Measurements from ENCODE around the gene SERPINB6.
"Not testable (repeated sequence)": the region's sequence is repeated elsewhere in the genome, so short reads cannot be mapped to it uniquely, and the experiment has no call there.

The SERPINB6 gene

GRCh38 chr6:2913621-2914317 is 57.6 kb downstream of the SERPINB6 start:
- no peak for DNase-seq (ENCODE audit: low read depth)

DNA sequence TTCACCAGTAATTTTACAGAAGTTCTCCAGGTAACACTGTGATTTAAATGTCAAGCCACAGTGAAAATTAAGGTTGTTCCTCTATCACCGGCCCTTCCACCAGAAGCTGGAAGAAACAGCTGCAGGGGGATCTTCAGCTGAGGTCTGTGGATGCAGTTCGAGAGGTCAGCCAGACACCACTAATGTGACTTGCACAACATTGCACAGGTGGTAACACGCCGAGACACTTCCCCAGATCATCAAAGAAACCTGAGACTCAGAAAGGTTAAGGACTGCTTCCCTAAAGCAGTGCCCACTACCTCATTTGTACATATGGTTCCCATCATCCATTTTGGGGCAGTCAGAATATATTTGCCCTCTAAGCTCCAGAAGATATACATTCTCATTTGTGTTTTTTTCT is 60.2 kb downstream of the SERPINB6 start:
- no peak for DNase-seq (ENCODE audit: low read depth)

GRCh38 chr6:2909718-2910117 is 61.6 kb downstream of the SERPINB6 start:
- no peak for DNase-seq (ENCODE audit: low read depth)

DNA sequence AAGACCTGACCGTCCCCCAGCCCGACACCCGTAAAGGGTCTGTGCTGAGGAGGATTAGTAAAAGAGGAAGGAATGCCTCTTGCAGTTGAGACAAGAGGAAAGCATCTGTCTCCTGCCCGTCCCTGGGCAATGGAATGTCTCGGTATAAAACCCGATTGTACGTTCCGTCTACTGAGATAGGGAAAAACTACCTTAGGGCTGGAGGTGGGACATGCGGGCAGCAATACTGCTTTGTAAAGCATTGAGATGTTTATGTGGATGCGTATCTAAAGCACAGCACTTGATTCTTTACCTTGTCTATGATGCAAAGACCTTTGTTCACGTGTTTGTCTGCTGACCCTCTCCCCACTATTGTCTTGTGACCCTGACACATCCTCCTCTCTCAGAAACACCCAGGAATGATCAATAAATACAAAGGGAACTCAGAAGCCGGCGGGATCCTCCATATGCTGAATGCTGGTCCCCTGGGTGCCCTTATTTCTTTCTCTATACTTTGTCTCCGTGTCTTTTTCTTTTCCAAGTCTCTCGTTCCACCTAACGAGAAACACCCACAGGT is 62.2 kb downstream of the SERPINB6 start:
- DNase-seq (ENCODE audit: low read depth), result not testable (repeated sequence)

GRCh38 chr6:2908516-2908915 is 62.9 kb downstream of the SERPINB6 start:
- DNase-seq (ENCODE audit: low read depth), result not testable (repeated sequence)

DNA sequence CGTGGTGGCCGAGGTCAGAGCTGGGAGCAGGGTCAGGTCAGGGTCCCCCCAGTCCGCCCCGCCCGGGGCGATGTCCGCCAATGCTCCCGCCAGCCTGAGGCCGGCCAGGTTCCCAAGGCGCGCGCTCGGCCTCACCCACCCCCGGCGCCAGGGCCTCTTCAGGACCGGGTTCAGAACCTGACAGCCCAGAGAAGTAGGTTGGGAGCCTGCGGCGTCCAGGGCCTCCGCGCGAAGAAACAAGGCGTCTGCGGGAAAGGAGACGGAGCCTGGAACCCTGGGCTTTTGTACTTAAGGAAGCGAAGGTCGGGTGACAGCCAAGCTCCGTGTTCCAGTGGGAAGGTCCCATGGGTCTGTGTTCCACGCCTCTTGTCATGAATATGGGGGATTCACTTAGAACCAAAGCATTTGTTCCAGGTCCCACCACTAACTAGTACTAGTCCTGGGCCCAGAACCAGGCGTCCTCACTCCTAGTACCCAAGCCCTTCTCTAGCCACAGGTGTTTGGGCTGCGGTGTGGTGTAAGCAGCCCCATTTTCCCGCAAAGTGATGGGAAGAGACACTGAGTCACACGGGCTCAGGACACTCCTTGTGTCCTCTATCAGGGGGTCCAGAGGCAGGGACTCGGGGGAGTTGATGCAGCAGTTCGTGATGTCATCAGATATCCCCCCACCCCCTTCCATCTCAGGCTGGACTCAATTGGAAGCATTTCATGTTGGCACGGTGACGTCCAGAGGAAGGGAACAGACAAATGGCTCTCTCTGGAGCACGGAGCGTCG is 67.8 kb downstream of the SERPINB6 start:
- DNase-seq (ENCODE audit: low read depth), result not testable (repeated sequence)

DNA sequence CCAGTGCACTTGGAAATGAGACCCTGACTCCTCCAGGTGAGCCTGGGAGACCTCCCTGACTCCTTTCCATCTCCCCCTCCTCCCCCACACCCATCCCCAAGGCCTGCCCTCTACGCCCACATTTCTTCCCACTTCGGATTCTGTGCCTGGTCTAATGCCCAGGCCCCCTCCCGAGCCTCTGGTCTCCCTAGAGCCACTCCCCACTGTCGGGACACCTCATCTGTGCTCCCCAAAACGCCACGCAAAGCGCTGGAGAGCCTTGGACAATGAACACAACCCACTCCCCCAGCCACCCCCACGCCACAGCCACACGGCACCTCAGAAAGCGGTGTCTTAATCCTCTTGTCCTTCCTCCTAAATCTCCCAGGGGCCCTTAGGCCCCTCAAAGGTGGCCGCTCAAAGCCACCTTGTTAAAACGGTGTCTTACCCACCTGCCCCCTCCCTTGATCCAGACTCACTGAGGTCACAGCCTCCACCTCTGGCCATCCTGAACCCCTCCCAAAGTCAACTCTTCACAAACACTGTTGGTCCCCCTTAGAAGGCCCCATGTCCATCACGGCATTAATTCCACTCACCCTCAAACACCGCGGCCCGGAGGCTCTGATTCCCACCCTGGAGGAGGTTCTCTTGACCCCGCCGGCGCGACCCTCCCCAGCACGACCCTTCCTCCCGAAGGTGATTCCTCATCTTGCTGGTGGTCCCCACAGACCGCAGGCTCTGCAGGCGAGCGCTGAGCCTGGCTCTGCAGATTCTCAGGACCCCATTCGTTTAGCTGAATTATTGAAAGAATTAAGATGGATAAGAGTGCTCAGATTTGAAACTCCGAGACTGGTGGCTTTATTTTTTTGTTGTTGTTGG is 69.5 kb downstream of the SERPINB6 start:
- not testable (repeated sequence) for DNase-seq (ENCODE audit: low read depth)

GRCh38 chr6:2900821-2901644 is 70.3 kb downstream of the SERPINB6 start:
- no peak for DNase-seq (ENCODE audit: low read depth)

GRCh38 chr6:2900221-2900807 is 71.1 kb downstream of the SERPINB6 start:
- DNase-seq (ENCODE audit: low read depth), result no peak

GRCh38 chr6:2899596-2899995 is 71.8 kb downstream of the SERPINB6 start:
- DNase-seq (ENCODE audit: low read depth), result no peak
